ENCODE results near the gene GPR183.

- TF ChIP-seq CTCF (IDR thresholded peaks at IDR 0.05) = no peak
- TF ChIP-seq POLR2A (IDR thresholded peaks at IDR 0.05) = no peak
Observed at GRCh38 chr13:99344610-99345208, 37.5 kb upstream of the GPR183 start.

Measured in vagina (tissue), 2 donors.